ENCODE data around the gene CCDC186. TPM values are rescaled to one million over a fixed set of nuclear protein-coding genes. Genes with fewer than 3 reads are reported as not detected.
A peak's percentile ranks its signal among the peaks of the same experiment; 100 is the strongest.

Gene CCDC186
- 10 to 100 TPM; 23.1 to 25.7 TPM for total RNA-seq

DNA sequence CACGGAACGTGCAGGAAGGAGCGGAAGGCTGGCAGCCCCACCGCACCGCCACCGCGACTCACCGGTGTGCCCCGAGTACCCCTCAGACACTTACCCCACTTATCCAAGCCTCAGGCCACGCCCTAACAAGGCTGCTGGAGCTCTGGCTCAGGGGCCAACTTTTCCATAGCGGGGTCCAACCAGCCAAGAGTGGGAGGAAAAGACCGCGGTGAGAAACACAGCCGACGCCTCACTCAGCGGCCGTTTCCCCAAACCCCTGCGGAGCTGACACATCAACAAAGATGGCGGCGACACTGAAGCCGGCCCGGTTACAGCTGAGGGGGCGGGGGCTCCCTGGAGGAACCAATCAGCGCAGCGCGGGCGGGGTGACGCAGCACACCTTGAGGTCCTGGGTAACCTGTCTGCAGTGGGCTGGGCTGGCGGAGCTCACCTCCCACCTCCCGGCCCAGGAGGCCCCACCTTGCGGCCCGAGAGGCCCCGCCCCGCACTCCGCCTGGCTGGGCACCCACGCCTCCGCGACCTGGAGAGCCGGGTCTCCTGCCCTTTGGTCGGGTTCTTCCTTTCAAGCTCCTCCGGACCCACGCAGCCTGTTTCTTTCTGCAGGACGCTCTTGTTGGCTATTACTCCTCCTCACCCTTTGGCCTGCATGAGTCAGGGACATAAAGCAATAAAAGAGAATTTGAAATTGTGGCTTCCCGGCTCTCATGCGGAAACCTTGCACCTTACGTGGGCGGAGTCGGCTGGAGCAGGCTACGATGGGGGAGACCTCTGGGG is at the start of gene CCDC186:
Gene CCDC186 (minus strand): TSS at position 283 of the 774 bp plus-strand sequence. CDS start 10,935 bp downstream, outside the sequence.
- peaks cover 19% of the 10 kb centered on the region for H3K27me3 Mint-ChIP-seq
- peak within 1 kb of the TSS; percentile 99 for H3K27ac Mint-ChIP-seq
- peak; percentile 99 for ATAC-seq (ENCODE audit: low read depth)
- H3K4me3 Mint-ChIP-seq, result peak within 1 kb of the TSS; percentile 99
- peaks cover 24% of the 10 kb centered on the region for H3K4me1 Mint-ChIP-seq
- POLR2A ChIA-PET, result interaction anchor here (1.1 to 1.2 kb wide), 3 partner anchors 213 to 648 kb away, joined by 3 to 5 read pairs (median 3); partner anchors contain the start of gene FHIP2A
- H3K9me3 Mint-ChIP-seq, result no peaks in the 10 kb centered on the region
- peak; percentile 96 for DNase-seq
- peaks cover 15% of the 10 kb centered on the region for H3K36me3 Mint-ChIP-seq

DNA sequence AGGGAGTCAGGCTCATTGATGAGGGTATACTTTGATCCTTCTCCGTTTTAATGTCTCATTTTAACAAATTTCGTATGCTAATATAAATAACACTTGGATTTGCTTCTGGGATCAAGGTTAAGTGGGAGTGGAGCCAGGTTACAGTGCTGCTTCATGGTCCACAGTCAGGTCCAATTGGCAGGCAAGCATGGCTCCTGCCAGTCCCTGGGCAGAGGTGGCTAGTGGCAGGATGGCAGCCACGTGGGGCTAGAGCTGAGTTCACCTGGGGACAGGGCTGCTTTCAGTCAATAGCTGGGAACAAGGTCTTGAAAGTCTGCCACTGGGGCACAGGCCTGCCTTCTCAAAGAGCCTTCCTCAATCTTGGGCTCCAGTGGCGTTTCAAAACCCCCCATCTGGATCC is 49.1 kb upstream of the CCDC186 start:
- Mint-ChIP-seq H3K4me1 (no peaks in the 10 kb centered on the region), H3K4me3 (no peak overlapping the region), H3K27me3 (peaks cover 27% of the 10 kb centered on the region), H3K27ac (no peak overlapping the region), H3K9me3 (no peaks in the 10 kb centered on the region), H3K36me3 (no peaks in the 10 kb centered on the region)
- POLR2A ChIA-PET, result no interaction called here
- no peak for DNase-seq
- no peak for ATAC-seq (ENCODE audit: low read depth)

DNA sequence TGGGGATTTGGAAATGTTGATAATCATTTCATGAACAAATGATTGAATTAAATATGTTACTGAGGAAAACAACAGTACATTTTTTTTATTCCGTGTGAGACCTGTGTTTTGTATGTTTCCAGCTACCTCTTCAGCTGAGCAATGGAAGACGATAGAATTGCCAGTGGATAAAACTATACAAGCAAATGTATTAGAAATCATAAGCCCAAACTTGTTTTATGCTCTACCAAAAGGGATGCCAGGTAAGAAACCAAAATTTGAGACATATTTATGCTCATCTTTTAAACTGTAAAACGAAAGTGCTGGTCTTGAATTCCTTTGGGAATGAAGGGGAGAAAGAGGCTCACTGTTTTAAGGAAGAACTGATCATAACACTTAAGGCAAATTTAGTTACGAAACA is 47.2 kb upstream of the CCDC186 start:
- ATAC-seq (ENCODE audit: low read depth) (no peak), DNase-seq (no peak)
- POLR2A ChIA-PET, result no interaction called here
- Mint-ChIP-seq H3K4me3 (no peak overlapping the region), H3K9me3 (no peaks in the 10 kb centered on the region), H3K27me3 (peaks cover 27% of the 10 kb centered on the region), H3K36me3 (no peaks in the 10 kb centered on the region), H3K4me1 (no peaks in the 10 kb centered on the region), H3K27ac (no peak overlapping the region)

DNA sequence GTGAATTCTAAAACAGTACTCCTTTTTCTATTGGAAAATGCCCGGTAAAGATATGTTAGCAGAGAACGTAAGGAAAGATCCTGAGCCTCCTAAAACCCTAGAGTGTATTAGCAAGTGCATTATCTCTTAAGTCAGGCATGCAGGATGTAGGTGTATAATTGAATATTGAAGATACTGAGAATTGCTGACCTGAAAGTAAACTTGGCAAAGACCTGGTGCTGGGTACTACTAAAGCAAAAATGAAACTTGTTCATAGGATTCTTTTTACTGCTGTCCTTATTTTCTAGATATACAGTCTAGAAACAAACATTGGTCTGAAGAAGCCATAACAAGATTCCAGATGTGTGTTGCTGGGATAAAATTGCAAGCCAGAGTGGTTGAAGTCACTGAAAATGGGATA is 46.3 kb upstream of the CCDC186 start:
- POLR2A ChIA-PET, result no interaction called here
- DNase-seq (no peak), ATAC-seq (ENCODE audit: low read depth) (no peak)
- Mint-ChIP-seq H3K4me1 (no peaks in the 10 kb centered on the region), H3K27me3 (peaks cover 25% of the 10 kb centered on the region), H3K36me3 (no peaks in the 10 kb centered on the region), H3K4me3 (no peak overlapping the region), H3K9me3 (no peaks in the 10 kb centered on the region), H3K27ac (no peak overlapping the region)

DNA sequence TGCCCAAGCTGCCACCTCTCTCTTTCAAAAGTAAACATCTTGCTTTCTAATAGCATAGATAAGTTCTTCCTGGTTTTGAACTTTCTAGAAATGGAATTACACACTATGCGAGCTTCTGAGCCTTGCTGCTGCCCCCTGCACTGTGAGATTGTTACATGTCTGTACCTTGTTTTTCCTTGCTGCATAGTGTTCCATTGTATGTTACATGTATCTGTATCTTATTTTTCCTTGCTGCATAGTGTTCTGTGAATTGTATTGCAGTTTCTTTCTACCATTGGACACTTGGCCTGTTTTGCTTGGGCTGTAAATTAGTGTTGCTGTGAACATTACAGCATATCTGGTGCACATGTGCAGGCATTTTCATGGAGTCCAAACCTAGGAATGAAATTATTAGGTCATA is 41.0 kb upstream of the CCDC186 start:
- no peaks in the 10 kb centered on the region for H3K4me1 Mint-ChIP-seq
- POLR2A ChIA-PET, result no interaction called here
- no peak overlapping the region for H3K4me3 Mint-ChIP-seq
- H3K36me3 Mint-ChIP-seq, result no peaks in the 10 kb centered on the region
- H3K9me3 Mint-ChIP-seq, result no peaks in the 10 kb centered on the region
- H3K27me3 Mint-ChIP-seq, result peaks cover 29% of the 10 kb centered on the region
- ATAC-seq (ENCODE audit: low read depth), result no peak
- no peak overlapping the region for H3K27ac Mint-ChIP-seq
- no peak for DNase-seq

DNA sequence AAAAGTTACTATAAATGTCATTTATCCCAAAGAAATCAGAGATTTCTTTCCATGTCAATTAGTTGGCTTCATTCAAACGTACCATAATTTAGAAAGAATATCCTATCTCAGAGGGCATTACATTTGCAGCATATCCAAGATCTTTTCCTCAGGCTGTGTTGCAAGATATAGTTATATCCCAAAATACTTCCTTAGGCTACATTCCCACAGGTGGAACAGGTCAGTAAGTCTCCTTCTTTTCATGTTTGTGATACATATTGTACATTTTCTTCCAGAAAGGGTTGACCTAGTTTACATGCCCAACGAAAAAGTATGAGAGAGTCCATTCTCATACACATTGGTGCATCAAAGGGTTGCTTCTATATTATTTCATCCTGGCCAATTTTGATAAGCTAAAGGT is 38.1 kb upstream of the CCDC186 start:
- no peaks in the 10 kb centered on the region for H3K4me1 Mint-ChIP-seq
- H3K9me3 Mint-ChIP-seq, result no peaks in the 10 kb centered on the region
- peaks cover 30% of the 10 kb centered on the region for H3K27me3 Mint-ChIP-seq
- H3K36me3 Mint-ChIP-seq, result no peaks in the 10 kb centered on the region
- ATAC-seq (ENCODE audit: low read depth) (no peak), DNase-seq (no peak)
- H3K4me3 Mint-ChIP-seq, result no peak overlapping the region
- POLR2A ChIA-PET, result no interaction called here
- H3K27ac Mint-ChIP-seq, result no peak overlapping the region

DNA sequence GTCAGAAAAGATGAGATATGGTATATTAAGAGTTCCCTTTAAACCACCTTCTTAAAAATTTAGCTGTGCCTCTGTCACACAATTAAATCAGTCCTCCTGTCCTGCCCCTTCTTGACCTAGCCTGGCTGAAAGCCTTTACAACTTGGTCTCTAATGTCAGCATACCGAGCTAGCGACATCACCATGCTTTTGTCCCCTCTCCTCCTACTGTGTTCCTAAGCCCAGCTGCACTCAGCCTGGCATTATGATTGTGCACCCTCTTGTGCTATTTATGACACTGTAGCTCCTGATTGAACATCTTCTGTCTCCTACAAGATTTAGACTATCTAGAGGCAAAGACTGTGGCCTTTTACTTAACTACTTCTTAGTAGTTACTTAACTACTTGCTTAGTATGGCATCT is 34.3 kb upstream of the CCDC186 start:
- Mint-ChIP-seq H3K36me3 (no peaks in the 10 kb centered on the region), H3K27me3 (peaks cover 33% of the 10 kb centered on the region), H3K4me3 (no peak overlapping the region), H3K4me1 (no peaks in the 10 kb centered on the region), H3K9me3 (no peaks in the 10 kb centered on the region), H3K27ac (no peak overlapping the region)
- POLR2A ChIA-PET, result no interaction called here
- DNase-seq, result no peak
- ATAC-seq (ENCODE audit: low read depth), result no peak

DNA sequence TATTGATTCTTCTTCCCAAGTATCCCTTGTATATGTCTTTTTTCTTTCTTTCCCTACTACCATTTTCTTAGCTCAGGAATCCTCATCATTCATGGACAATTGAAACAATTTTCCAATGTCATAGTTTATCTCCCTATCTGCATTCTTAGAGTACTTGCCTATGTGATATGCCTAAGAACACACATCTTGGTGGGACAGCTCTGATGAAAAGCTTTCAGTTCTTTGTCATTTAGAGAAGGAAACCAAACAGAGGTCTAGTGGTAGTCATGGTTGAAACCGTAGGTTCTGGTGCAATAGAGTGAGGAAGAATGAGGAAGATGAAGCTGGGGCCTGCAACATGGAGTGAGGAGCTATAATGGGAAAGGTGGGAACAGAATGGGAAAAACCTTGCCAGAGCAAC is 33.3 kb upstream of the CCDC186 start:
- Mint-ChIP-seq H3K27me3 (peaks cover 37% of the 10 kb centered on the region), H3K9me3 (no peaks in the 10 kb centered on the region), H3K4me1 (no peaks in the 10 kb centered on the region), H3K36me3 (no peaks in the 10 kb centered on the region), H3K27ac (no peak overlapping the region), H3K4me3 (no peak overlapping the region)
- DNase-seq (no peak), ATAC-seq (ENCODE audit: low read depth) (no peak)
- POLR2A ChIA-PET, result no interaction called here

DNA sequence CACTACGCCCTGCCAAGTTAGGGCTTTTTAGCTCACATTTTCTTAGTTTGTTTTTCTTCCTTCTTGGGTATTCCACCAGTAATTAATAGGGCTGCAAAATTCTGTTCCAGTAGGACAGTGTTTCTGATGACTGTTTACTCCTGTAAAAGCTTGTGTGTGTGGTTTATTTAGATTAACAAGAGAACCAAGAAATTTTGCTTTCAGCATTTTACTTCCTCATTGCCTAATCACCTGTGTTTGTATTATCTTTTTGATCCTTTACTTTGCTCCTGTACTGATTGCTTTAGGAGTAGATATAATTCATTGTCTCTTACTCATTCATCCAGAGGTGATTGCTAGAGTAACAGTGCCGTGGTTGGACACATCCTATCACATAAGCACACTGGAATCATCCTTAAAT is 32.9 kb upstream of the CCDC186 start:
- Mint-ChIP-seq H3K27ac (no peak overlapping the region), H3K4me1 (no peaks in the 10 kb centered on the region), H3K36me3 (no peaks in the 10 kb centered on the region), H3K9me3 (no peaks in the 10 kb centered on the region), H3K4me3 (no peak overlapping the region), H3K27me3 (peaks cover 40% of the 10 kb centered on the region)
- no peak for DNase-seq
- POLR2A ChIA-PET, result no interaction called here
- ATAC-seq (ENCODE audit: low read depth), result no peak

DNA sequence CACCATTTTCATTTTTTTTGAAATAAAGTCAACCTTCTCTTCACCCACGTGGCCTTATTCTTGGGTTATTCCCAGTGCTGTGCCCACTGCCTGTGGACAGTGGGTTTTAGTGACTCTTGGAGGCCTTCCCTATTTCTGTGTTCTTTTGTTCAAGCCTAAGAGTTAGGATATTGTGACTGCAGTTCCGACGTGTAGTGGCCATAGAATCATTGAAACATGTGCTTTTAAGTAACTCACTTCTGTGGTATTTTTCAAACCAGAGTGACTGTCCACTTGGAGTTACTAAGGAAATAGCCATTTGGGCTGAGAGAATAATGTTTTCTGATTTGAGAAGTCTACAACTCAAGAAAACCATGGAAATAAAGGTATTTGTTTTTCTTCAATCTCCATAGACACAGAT is 28.8 kb upstream of the CCDC186 start:
- Mint-ChIP-seq H3K4me3 (no peak overlapping the region), H3K27ac (no peak overlapping the region), H3K9me3 (no peaks in the 10 kb centered on the region), H3K4me1 (no peaks in the 10 kb centered on the region), H3K36me3 (no peaks in the 10 kb centered on the region), H3K27me3 (peaks cover 43% of the 10 kb centered on the region)
- ATAC-seq (ENCODE audit: low read depth) (no peak), DNase-seq (no peak)
- POLR2A ChIA-PET, result no interaction called here

DNA sequence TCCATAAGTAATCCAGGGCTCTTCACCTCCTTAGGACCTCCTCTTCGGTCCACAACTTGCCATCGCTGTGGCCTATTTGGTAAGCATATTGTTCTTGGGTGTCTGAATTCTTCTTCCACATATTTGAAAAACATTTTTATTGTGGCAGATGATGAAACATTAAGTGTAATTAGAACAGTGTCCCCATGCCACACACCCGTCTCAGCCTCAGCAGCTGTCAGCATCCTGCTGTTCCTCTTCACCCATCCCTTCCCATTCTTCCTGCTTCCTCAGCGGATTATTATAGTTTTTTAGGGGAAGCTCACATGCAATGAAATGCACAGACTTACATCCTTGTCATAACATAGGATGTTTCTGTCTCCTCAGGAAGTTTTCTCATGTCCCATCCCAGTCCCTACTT is 25.2 kb upstream of the CCDC186 start:
- peaks cover 65% of the 10 kb centered on the region for H3K27me3 Mint-ChIP-seq
- ATAC-seq (ENCODE audit: low read depth) (no peak), DNase-seq (no peak)
- H3K36me3 Mint-ChIP-seq, result no peaks in the 10 kb centered on the region
- peaks cover 13% of the 10 kb centered on the region for H3K4me1 Mint-ChIP-seq
- no peak overlapping the region for H3K27ac Mint-ChIP-seq
- POLR2A ChIA-PET, result no interaction called here
- H3K4me3 Mint-ChIP-seq, result no peak overlapping the region
- H3K9me3 Mint-ChIP-seq, result no peaks in the 10 kb centered on the region

DNA sequence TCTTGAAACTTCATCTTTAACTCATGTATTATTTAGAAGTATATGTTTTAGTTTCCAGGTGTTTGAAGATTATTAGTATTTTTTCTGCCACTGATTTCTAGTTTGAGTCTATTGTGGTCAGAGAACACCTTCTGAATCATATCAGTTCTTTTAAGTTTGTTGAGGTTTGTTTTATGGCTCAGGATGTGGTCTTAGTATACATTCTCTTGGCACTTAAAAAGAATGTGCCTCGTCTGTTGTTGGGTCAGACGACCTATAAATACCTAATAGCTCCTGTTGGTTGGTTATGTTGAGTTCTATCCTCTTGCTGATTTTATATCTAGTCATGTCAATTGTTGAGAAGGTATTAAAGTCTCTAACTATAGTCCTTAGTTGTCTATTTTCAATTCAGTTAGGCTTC is 21.1 kb upstream of the CCDC186 start:
- no peak overlapping the region for H3K4me3 Mint-ChIP-seq
- POLR2A ChIA-PET, result no interaction called here
- ATAC-seq (ENCODE audit: low read depth) (peak; percentile 68), DNase-seq (no peak)
- H3K27me3 Mint-ChIP-seq, result peaks cover 69% of the 10 kb centered on the region
- H3K36me3 Mint-ChIP-seq, result no peaks in the 10 kb centered on the region
- H3K27ac Mint-ChIP-seq, result no peak overlapping the region
- H3K9me3 Mint-ChIP-seq, result no peaks in the 10 kb centered on the region
- H3K4me1 Mint-ChIP-seq, result peaks cover 13% of the 10 kb centered on the region

DNA sequence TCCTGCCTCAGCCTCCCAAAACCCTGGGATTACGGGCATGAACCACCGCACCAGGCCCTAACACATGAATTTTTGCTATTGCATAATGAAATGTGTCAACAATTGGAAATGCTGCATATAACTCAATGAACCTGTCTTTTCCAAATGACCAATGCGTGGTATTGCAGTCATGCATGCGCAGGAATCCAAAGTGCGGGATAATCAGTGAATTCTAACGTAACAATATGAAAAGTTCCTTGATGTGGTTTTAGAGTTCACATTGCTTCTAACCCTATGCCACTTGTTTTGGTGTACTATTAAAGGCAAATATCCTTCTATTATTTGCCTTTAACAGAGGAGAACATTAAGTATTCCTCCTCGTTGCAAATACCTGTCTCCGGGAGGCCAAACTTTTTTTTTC is 15.7 kb upstream of the CCDC186 start:
- ATAC-seq (ENCODE audit: low read depth) (no peak), DNase-seq (no peak)
- peaks cover 3% of the 10 kb centered on the region for H3K4me1 Mint-ChIP-seq
- POLR2A ChIA-PET, result no interaction called here
- no peak overlapping the region for H3K27ac Mint-ChIP-seq
- no peaks in the 10 kb centered on the region for H3K9me3 Mint-ChIP-seq
- H3K4me3 Mint-ChIP-seq, result no peak overlapping the region
- H3K36me3 Mint-ChIP-seq, result no peaks in the 10 kb centered on the region
- peaks cover 53% of the 10 kb centered on the region for H3K27me3 Mint-ChIP-seq

DNA sequence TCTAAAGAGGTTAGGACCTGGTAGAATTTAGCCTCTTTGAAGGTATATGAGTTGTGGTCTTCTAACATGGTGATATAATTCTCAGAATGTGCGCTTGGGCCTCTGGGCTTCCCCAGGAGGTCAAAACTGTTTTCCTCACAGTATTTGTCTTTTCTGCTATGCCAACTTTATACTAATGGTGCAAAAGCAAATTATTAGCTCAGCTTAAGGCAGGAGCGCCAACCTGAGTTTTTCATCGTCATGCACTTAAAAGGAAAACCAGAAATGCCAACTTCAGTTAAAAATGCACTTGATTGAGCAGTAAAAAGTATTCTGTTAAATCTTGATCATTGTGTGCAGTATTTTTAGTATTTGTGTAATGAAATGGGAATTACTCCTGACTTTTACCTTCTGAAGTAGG is 14.9 kb upstream of the CCDC186 start:
- peaks cover 47% of the 10 kb centered on the region for H3K27me3 Mint-ChIP-seq
- no peaks in the 10 kb centered on the region for H3K36me3 Mint-ChIP-seq
- DNase-seq (no peak), ATAC-seq (ENCODE audit: low read depth) (no peak)
- no peaks in the 10 kb centered on the region for H3K4me1 Mint-ChIP-seq
- POLR2A ChIA-PET, result no interaction called here
- H3K27ac Mint-ChIP-seq, result no peak overlapping the region
- H3K9me3 Mint-ChIP-seq, result no peaks in the 10 kb centered on the region
- no peak overlapping the region for H3K4me3 Mint-ChIP-seq

Measured in activated naive CD8-positive, alpha-beta T cell treated with anti-CD3 and anti-CD28 coated beads, Interleukin-2, amount 10 ng/mL, durations not matched to agents 7 days and 5 days (primary cell).